Right atrium auricular region (tissue), 2 donors: ENCODE data around the gene PSG6. TPM values are rescaled to one million over a fixed set of nuclear protein-coding genes. Genes with fewer than 3 reads are reported as not detected.
"Not testable (repeated sequence)": the region's sequence is repeated elsewhere in the genome, so short reads cannot be mapped to it uniquely, and the experiment has no call there.

Experiments
- DNase-seq: peaks from one replicate; pipeline ENCODE4 v3.0.0-alpha.2; 2019; ENCODE audit warnings: low spot score
- H3K27ac ChIP-seq, 2 donors: fragments of 200-600 bp; sonication (generic); 1 replicate in 1 of 2; 2 replicates in 1 of 2; pipeline ENCODE4 v1.5.1; 2016 to 2019
- H3K27me3 ChIP-seq, 2 donors: fragments of 200-600 bp; sonication (generic); one replicate each; pipeline versions ENCODE4 v1.5.1 to v1.6.0; 2017 to 2019
- H3K36me3 ChIP-seq: fragments of 200-600 bp; sonication (generic); one replicate; pipeline ENCODE4 v1.5.1; 2016
- H3K4me1 ChIP-seq, 2 donors: fragments of 200-600 bp; sonication (generic); one replicate each; pipeline versions ENCODE4 v1.5.1 to v1.6.0; 2017 to 2019
- H3K4me3 ChIP-seq, 2 donors: fragments of 200-600 bp; sonication (generic); 1 replicate in 1 of 2; 2 replicates in 1 of 2; pipeline ENCODE4 v1.5.1; 2017 to 2019; ENCODE audit warnings: mild to moderate bottlenecking in 1 of 2, moderate library complexity in 1 of 2
- H3K9me3 ChIP-seq, 2 donors: fragments of 200-600 bp; sonication (generic); one replicate each; pipeline ENCODE4 v1.5.1; 2019
- total RNA-seq, 2 donors: library from RNA; depleted of rRNA; stranded (reverse); fragments of >200 nt; gene quantifications; one replicate each; pipeline ENCODE4 v1.1.0, GENCODE V29; 2016
- TF ChIP-seq, protein P1 (sequence below), 2 donors: fragments of 200-600 bp; sonication (generic); IDR thresholded peaks; one replicate each; pipeline ENCODE4 v1.5.1; 2019; ENCODE audit warnings: antibody characterized with exemption in 2 of 2

Gene PSG6
- total RNA-seq, 2 donors from 2014 or later = not detected

DNA sequence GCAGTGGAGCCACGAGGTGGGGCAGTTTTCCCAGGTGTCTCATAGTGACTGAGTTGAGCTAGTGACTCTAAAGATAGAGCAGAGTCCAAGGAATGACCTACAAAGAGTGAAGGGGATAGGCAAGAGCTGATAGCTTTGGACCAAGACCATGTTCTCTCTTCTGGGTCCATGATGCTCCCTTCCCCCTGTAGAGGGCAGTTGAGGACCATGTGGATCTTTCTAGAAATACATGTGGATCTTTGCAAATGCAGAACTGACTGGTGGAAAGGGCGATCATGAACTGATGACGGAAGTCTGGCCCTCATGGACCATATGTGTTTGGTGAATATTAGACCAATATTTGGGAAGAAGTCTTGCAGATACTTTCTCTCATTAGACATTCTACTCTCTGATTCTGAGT lies 45.1 kb downstream of the PSG6 start:
- no peak for DNase-seq
- TF ChIP-seq, protein P1, sequence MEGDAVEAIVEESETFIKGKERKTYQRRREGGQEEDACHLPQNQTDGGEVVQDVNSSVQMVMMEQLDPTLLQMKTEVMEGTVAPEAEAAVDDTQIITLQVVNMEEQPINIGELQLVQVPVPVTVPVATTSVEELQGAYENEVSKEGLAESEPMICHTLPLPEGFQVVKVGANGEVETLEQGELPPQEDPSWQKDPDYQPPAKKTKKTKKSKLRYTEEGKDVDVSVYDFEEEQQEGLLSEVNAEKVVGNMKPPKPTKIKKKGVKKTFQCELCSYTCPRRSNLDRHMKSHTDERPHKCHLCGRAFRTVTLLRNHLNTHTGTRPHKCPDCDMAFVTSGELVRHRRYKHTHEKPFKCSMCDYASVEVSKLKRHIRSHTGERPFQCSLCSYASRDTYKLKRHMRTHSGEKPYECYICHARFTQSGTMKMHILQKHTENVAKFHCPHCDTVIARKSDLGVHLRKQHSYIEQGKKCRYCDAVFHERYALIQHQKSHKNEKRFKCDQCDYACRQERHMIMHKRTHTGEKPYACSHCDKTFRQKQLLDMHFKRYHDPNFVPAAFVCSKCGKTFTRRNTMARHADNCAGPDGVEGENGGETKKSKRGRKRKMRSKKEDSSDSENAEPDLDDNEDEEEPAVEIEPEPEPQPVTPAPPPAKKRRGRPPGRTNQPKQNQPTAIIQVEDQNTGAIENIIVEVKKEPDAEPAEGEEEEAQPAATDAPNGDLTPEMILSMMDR (IDR thresholded peaks at IDR 0.05) = no peak
- no peaks in the 10 kb centered on the region for H3K27me3 ChIP-seq
- H3K9me3 ChIP-seq = no peaks in the 10 kb centered on the region
- no peaks in the 10 kb centered on the region for H3K4me1 ChIP-seq
- no peaks in the 10 kb centered on the region for H3K36me3 ChIP-seq
- no peak overlapping the region for H3K27ac ChIP-seq
- H3K4me3 ChIP-seq = no peak overlapping the region

DNA sequence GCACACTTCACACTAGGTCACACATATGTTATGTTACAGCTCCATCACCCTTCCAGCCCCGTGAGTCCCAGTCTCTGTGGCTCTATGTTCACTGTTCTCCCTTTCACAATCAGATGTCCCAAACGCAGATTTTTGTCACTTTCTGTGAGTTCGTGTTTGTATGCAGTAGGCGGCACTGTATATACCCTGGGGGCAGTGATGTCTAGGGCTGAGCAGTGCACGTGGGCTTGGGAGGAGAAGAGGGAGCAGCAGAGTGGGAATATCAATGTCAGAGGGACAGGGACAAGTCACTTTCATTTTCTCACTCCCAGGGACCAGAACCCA lies 60.2 kb downstream of the PSG6 start:
- no peaks in the 10 kb centered on the region for H3K9me3 ChIP-seq
- no peak overlapping the region for H3K27ac ChIP-seq
- H3K4me3 ChIP-seq = no peak overlapping the region
- H3K27me3 ChIP-seq = no peaks in the 10 kb centered on the region
- TF ChIP-seq, protein P1 (IDR thresholded peaks at IDR 0.05) = peak in 1 of 2 donors; percentile 12
- no peaks in the 10 kb centered on the region for H3K4me1 ChIP-seq
- no peak for DNase-seq
- H3K36me3 ChIP-seq = no peaks in the 10 kb centered on the region

DNA sequence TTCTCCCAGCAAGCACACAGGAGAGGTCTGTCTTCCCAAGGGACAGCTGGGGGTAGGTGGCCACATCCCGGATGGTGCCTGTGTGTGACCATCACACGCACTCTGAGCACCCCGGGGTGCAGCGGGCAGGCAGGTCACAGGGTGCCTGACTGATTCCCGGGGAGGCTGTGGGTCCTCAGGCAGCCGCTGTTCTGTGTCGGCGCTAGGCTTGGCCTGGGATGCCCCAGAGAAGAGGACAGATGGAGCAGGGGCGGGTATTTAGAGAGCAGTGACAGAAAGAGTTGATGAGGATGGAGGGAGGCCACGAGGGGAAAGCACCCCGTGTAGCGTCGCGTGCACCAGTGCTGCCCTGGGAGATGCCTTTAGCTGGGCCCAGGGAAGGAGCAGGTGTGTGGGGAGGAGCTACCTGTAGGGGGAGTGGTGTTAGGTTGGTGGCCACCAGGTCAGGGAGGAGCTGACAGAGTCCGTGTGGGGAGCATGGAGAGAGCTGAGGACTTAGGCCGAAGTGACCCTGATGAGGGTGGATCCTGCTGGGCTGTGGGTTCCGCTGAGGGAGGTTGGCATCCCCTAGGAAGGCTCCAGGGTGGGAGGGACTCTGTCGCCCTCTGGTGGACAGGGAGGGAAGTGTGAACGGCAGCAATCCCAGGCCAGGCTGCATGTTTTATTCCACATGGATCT lies 60.7 kb downstream of the PSG6 start:
- H3K4me1 ChIP-seq, DNase-seq: not testable (repeated sequence)

DNA sequence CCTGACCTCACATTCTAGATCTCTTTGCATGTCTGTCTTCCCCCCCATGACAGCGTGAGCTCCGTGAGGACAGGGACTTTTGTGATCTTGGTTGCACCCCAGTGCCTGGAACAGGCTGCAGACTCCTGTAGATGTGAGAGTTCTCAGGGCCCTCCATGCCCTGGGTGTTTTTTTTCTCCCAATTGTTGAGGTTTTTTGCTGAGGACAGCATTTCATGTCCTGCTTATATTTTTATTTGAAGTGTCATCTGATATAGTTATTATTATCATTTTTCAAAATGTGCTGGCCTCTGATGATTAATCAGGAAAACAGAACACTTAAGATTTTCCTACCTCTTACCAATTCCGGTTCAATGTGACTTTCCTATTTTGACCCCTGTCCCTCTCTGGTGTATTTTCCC lies 62.9 kb downstream of the PSG6 start:
- H3K27ac ChIP-seq, DNase-seq, H3K4me1 ChIP-seq, H3K36me3 ChIP-seq, H3K27me3 ChIP-seq, H3K4me3 ChIP-seq, H3K9me3 ChIP-seq: not testable (repeated sequence)

More for the DNA sequence above, 60.7 kb downstream of the PSG6 start:
- not testable (repeated sequence) for H3K36me3 ChIP-seq, H3K27ac ChIP-seq, H3K9me3 ChIP-seq, H3K27me3 ChIP-seq, H3K4me3 ChIP-seq
- TF ChIP-seq, protein P1 (IDR thresholded peaks at IDR 0.05) = peak in 1 of 2 donors; percentile 52

DNA sequence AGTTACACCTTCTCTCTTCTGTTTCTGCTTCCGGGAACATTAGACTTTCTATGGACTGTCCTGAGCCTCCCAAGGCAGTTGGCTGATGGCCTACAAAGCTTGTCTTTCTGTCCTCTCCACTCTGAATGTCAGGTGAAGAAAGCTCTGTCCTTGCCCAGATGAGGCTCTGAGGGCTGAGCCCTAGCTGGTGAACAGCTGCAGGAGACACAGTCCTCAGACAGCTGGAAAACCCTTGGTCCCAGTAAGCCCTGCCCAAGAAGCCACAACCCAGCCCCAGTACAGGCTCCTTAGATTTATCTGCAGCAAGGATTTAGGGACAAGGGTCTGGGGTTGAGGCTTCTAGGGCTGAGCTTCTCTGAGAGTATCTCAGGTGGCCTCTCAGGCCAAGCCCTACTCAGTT lies 64.5 kb downstream of the PSG6 start:
- H3K27me3 ChIP-seq, DNase-seq, H3K4me1 ChIP-seq, H3K27ac ChIP-seq, H3K9me3 ChIP-seq, H3K36me3 ChIP-seq, H3K4me3 ChIP-seq: not testable (repeated sequence)

DNA sequence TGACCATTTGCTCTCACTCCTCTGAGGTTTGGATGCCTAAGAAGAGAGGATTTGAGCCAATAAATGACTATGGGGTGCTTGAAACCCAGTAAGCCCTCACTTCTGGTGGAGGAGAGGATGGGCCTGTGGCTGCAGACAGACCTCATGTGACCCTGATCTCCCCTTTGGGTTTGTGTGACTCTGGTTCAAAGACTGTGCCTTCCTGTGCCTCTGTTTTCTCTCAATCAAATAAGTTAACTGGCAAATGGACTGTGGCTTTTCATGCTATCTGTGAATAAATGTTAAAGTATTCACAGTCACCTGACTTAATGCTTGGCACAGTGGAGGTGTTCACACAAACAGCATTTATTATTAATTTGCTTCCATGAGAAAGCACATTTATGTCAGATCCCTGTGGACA lies 64.9 kb downstream of the PSG6 start:
- H3K27ac ChIP-seq, H3K27me3 ChIP-seq: not testable (repeated sequence)

More for the DNA sequence above, 64.9 kb downstream of the PSG6 start:
- not testable (repeated sequence) for H3K4me3 ChIP-seq, H3K4me1 ChIP-seq, DNase-seq, H3K36me3 ChIP-seq, H3K9me3 ChIP-seq

Other genes starting within 250 kb of the PSG6 start
- not detected for gene PSG3, start 177.4 kb downstream of the PSG6 start, total RNA-seq
- gene PSG8, start 152.2 kb downstream of the PSG6 start, total RNA-seq = not detected
- not detected for gene PSG1, start 38.2 kb downstream of the PSG6 start, total RNA-seq
- gene PSG7, start 19.3 kb upstream of the PSG6 start, total RNA-seq = not detected
- gene PSG11, start 108.6 kb upstream of the PSG6 start, total RNA-seq = not detected
- gene PSG2, start 164.8 kb upstream of the PSG6 start, total RNA-seq = not detected